ENCODE results near the gene ZNF814. TPM values are rescaled to one million over a fixed set of nuclear protein-coding genes. Genes with fewer than 3 reads are reported as not detected.
"Not testable (repeated sequence)": the region's sequence is repeated elsewhere in the genome, so short reads cannot be mapped to it uniquely, and the experiment has no call there.

The ZNF814 gene
- total RNA-seq, 1 experiment from 2014 or later, result 8.7 TPM

DNA sequence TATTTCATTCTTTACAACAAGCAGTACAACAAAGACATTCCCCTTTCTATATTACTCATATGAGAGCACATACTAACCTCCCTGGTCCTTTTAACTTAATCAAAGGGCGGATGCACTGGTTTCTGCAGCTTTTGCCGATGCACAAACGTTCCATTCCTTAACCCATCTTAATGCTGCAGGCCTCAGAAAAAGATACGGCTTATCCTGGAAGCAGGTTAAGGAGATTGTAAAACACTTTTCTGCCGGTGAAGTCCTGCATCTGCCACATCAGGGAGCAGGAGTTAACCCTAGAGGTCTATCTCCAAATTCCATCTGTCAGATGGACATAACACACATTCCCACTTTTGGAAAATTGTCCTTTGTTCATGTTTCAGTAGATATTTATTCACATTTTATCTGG is 11.5 kb upstream of the ZNF814 start:
- Mint-ChIP-seq H3K27ac (ENCODE audit: unreplicated experiment) (no peak overlapping the region), H3K9me3 (ENCODE audit: low read depth, unreplicated experiment) (peaks cover 26% of the 10 kb centered on the region), H3K27me3 (ENCODE audit: unreplicated experiment) (no peaks in the 10 kb centered on the region), H3K36me3 (ENCODE audit: insufficient read depth, unreplicated experiment) (no peaks in the 10 kb centered on the region), H3K4me3 (ENCODE audit: low read depth, unreplicated experiment) (no peak overlapping the region), H3K4me1 (ENCODE audit: low read depth, unreplicated experiment) (no peaks in the 10 kb centered on the region)
- TF ChIP-seq, protein P1, sequence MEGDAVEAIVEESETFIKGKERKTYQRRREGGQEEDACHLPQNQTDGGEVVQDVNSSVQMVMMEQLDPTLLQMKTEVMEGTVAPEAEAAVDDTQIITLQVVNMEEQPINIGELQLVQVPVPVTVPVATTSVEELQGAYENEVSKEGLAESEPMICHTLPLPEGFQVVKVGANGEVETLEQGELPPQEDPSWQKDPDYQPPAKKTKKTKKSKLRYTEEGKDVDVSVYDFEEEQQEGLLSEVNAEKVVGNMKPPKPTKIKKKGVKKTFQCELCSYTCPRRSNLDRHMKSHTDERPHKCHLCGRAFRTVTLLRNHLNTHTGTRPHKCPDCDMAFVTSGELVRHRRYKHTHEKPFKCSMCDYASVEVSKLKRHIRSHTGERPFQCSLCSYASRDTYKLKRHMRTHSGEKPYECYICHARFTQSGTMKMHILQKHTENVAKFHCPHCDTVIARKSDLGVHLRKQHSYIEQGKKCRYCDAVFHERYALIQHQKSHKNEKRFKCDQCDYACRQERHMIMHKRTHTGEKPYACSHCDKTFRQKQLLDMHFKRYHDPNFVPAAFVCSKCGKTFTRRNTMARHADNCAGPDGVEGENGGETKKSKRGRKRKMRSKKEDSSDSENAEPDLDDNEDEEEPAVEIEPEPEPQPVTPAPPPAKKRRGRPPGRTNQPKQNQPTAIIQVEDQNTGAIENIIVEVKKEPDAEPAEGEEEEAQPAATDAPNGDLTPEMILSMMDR (IDR thresholded peaks at IDR 0.05; ENCODE audit: unreplicated experiment), result no peak
- CTCF ChIA-PET, result no interaction called here
- no peak for DNase-seq
- intact Hi-C loops (cut with micrococcal nuclease; ENCODE audit: unreplicated experiment), result no loop called here
- no TSS peak for BruUV-seq (replicated peaks)

DNA sequence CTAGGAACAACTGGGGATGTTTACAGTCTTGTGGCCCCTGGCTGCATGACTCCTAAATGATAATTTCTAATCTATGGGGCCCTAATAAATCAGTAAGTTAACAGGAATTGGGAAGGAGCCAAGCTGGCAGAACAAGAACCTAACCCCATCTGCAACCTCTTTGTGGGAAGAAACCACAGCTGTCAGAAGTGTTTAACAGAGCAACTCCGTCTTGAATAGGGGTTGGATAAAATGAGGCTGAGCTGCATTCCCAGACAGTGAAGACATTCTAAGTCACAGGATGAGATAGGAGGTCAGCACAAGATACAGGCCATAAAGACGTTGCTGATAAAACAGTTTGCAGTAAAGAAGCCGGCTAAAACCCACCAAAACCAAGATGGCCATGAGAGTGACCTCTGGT is 1.9 kb upstream of the ZNF814 start:
- peaks cover 21% of the 10 kb centered on the region for H3K9me3 Mint-ChIP-seq (ENCODE audit: low read depth, unreplicated experiment)
- H3K4me3 Mint-ChIP-seq (ENCODE audit: low read depth, unreplicated experiment); H3K36me3 Mint-ChIP-seq (ENCODE audit: insufficient read depth, unreplicated experiment); BruUV-seq (replicated peaks); H3K4me1 Mint-ChIP-seq (ENCODE audit: low read depth, unreplicated experiment); H3K27me3 Mint-ChIP-seq (ENCODE audit: unreplicated experiment); intact Hi-C loops (cut with micrococcal nuclease; ENCODE audit: unreplicated experiment); DNase-seq; H3K27ac Mint-ChIP-seq (ENCODE audit: unreplicated experiment); CTCF ChIA-PET: not testable (repeated sequence)

DNA sequence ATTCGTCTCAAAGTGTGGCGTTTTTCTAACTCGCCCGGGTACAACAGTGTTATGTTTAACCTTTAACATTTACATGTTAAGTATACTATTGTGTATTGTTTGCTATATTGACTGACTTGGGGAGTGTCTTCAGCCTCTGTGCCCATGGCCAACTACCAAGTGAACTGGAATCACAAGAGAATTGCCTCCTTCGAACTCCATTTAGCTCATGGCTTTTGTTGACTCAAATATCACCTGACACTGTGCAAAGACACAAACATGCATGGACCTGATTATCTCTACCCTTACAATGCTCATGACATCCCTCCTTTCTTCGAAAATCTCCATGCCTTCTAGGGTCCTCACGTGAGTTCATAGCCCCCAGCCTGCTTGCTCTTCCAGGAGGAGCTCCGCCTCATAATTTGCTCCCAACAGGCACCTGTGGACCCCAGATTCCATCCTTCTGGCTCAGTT is 704 bp downstream of the ZNF814 start:
- CTCF ChIA-PET, result no interaction called here

DNA sequence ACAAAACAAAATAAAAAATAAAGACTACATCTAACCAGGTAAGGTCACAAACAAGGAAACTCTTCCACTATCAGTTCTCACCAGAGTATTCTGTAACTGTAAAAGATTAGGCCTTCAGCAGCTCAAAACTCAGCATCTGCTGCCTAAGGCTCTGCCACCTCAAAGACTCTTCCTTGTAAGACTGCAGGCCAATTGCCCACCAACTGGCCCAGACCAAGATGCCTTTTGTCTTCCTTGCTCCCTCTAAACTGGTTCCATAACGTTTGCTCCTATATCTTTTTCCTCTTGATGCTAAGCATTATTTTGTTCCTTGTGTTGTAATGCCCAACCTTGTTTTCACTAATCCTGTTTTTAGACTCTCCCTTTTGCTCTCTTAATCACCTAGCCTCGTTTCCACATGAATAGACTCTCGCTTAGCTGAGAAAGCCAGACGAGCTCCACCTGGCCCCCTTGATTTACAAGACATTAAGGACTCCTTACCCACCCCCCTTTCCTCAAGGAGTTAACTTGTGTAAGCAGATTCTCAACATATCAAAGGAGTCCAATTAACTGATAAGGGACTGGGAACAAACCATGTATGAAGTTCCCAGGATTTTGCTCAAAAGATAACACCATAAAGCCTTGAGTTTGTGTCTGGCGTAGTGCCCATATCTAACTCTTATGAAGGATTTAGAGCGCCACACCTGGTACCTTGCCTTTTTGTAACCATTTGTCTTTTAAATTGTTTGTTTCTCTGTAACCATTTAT is 1.5 kb downstream of the ZNF814 start:
- intact Hi-C loops (cut with micrococcal nuclease; ENCODE audit: unreplicated experiment), result no loop called here
- TF ChIP-seq, protein P1 (IDR thresholded peaks at IDR 0.05; ENCODE audit: unreplicated experiment), result no peak
- Mint-ChIP-seq H3K9me3 (ENCODE audit: low read depth, unreplicated experiment) (peaks cover 22% of the 10 kb centered on the region), H3K4me1 (ENCODE audit: low read depth, unreplicated experiment) (no peaks in the 10 kb centered on the region), H3K4me3 (ENCODE audit: low read depth, unreplicated experiment) (no peak overlapping the region), H3K27ac (ENCODE audit: unreplicated experiment) (no peak overlapping the region), H3K27me3 (ENCODE audit: unreplicated experiment) (no peaks in the 10 kb centered on the region), H3K36me3 (ENCODE audit: insufficient read depth, unreplicated experiment) (no peaks in the 10 kb centered on the region)
- no TSS peak for BruUV-seq (replicated peaks)
- no peak for DNase-seq
- CTCF ChIA-PET, result no interaction called here

More for the DNA sequence above, 704 bp downstream of the ZNF814 start:
- Mint-ChIP-seq H3K27ac (ENCODE audit: unreplicated experiment) (no peak overlapping the region), H3K36me3 (ENCODE audit: insufficient read depth, unreplicated experiment) (no peaks in the 10 kb centered on the region), H3K9me3 (ENCODE audit: low read depth, unreplicated experiment) (peaks cover 18% of the 10 kb centered on the region), H3K27me3 (ENCODE audit: unreplicated experiment) (no peaks in the 10 kb centered on the region), H3K4me3 (ENCODE audit: low read depth, unreplicated experiment) (no peak overlapping the region), H3K4me1 (ENCODE audit: low read depth, unreplicated experiment) (no peaks in the 10 kb centered on the region)
- no TSS peak for BruUV-seq (replicated peaks)
- TF ChIP-seq, protein P1 (IDR thresholded peaks at IDR 0.05; ENCODE audit: unreplicated experiment), result no peak
- intact Hi-C loops (cut with micrococcal nuclease; ENCODE audit: unreplicated experiment), result no loop called here
- DNase-seq, result no peak

DNA sequence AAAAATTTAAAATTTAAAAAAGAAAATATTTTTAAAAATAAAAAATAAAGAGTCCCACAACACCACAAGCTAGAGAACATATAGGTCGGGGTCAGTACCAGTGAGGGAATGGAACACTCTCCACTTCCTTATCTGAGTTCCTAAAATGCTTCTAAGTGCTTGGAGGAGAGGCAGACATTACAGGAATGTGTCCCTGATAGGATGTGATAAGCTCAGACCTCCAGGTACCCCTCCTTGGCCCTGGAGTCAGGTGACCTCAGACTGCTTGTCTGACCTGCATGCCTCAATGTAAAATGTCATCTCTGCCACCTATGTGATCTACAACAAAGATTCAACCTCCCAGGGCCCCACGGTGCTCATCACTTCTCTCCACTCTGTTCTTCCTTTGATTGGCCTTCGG is 2.8 kb downstream of the ZNF814 start:
- DNase-seq, result no peak
- CTCF ChIA-PET, result no interaction called here
- no TSS peak for BruUV-seq (replicated peaks)
- Mint-ChIP-seq H3K4me1 (ENCODE audit: low read depth, unreplicated experiment) (no peaks in the 10 kb centered on the region), H3K27ac (ENCODE audit: unreplicated experiment) (no peak overlapping the region), H3K27me3 (ENCODE audit: unreplicated experiment) (no peaks in the 10 kb centered on the region), H3K36me3 (ENCODE audit: insufficient read depth, unreplicated experiment) (no peaks in the 10 kb centered on the region), H3K4me3 (ENCODE audit: low read depth, unreplicated experiment) (no peak overlapping the region), H3K9me3 (ENCODE audit: low read depth, unreplicated experiment) (peaks cover 19% of the 10 kb centered on the region)
- intact Hi-C loops (cut with micrococcal nuclease; ENCODE audit: unreplicated experiment), result no loop called here
- TF ChIP-seq, protein P1 (IDR thresholded peaks at IDR 0.05; ENCODE audit: unreplicated experiment), result no peak

DNA sequence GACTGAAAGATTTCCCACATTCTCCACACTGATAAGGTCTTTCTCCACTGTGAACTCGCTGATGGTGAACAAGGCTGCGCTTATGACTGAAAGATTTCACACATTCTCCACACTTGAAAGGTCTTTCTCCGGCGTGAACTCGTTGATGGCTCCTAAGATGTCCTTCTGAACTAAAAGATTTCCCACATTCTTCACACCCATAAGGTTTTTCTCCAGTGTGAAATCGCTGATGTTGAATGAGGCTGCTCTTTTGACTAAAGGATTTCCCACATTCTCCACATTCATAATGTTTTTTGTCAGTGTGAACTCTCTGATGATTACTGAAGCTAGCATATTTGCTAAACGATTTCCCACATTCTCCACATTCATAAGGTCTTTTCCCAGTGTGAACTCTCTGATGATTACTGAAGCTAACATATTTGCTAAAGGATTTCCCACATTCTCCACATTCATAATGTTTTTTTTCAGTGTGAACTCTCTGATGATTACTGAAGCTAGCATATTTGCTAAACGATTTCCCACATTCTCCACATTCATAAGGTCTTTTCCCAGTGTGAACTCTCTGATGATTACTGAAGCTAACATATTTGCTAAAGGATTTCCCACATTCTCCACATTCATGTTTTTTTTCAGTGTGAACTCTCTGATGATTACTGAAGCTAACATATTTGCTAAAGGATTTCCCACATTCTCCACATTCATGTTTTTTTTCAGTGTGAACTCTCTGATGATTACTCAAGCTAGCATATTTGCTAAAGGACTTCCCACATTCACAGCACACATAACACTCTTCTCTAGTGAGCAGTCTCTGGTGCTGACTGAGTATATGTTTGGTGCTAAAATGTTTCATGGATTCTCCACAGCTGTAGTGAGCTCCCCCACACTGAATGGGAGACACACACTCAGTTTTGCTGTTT is 14.7 kb downstream of the ZNF814 start:
- Mint-ChIP-seq H3K36me3 (ENCODE audit: insufficient read depth, unreplicated experiment) (peaks cover 43% of the 10 kb centered on the region), H3K9me3 (ENCODE audit: low read depth, unreplicated experiment) (peaks cover 13% of the 10 kb centered on the region)
- H3K27ac Mint-ChIP-seq (ENCODE audit: unreplicated experiment); H3K4me3 Mint-ChIP-seq (ENCODE audit: low read depth, unreplicated experiment); H3K27me3 Mint-ChIP-seq (ENCODE audit: unreplicated experiment); intact Hi-C loops (cut with micrococcal nuclease; ENCODE audit: unreplicated experiment); BruUV-seq (replicated peaks); DNase-seq; H3K4me1 Mint-ChIP-seq (ENCODE audit: low read depth, unreplicated experiment): not testable (repeated sequence)
- CTCF ChIA-PET, result interaction anchor here (0.7 kb wide), 1 partner anchor 210 kb away, joined by 4 read pairs; no protein-coding TSS in a partner anchor
